Measurements from ENCODE around the gene CRTC1. TPM values are rescaled to one million over a fixed set of nuclear protein-coding genes. Genes with fewer than 3 reads are reported as not detected.

Gene CRTC1
- total RNA-seq, 1 experiment from 2014 or later, result 19.0 TPM

- Histone ChIP-seq H3K4me1 (ENCODE audit: insufficient read depth, low read length) (no peaks in the 10 kb centered on the region), H3K23ac (ENCODE audit: insufficient read length, low read depth, low read length) (no peak overlapping the region), H2BK5ac (ENCODE audit: insufficient read length, low read length) (no peak overlapping the region), H3K79me1 (ENCODE audit: insufficient read depth, low read depth, low read length, poor library complexity, severe bottlenecking) (no peaks in the 10 kb centered on the region), H3K27me3 (ENCODE audit: insufficient read depth, low read length) (no peaks in the 10 kb centered on the region), H3K14ac (ENCODE audit: insufficient read depth, low read length) (no peak overlapping the region), H2AFZ (ENCODE audit: low read length) (no peak overlapping the region), H3K27ac (ENCODE audit: insufficient read length, low read depth, low read length) (no peak overlapping the region), H3K56ac (ENCODE audit: insufficient read length, low read depth, low read length) (no peak overlapping the region), H4K5ac (ENCODE audit: insufficient read length, low read depth, low read length) (no peak overlapping the region), H2BK12ac (ENCODE audit: insufficient read length, low read depth, low read length) (no peak overlapping the region), H2BK15ac (ENCODE audit: low read depth, low read length) (no peak overlapping the region), H3T11ph (ENCODE audit: low read length) (no peak overlapping the region), H4K91ac (ENCODE audit: insufficient read length, low read depth, low read length) (no peak overlapping the region), H3K18ac (ENCODE audit: insufficient read length, low read depth, low read length) (no peak overlapping the region), H3K4me2 (ENCODE audit: insufficient read depth, insufficient read length, low read length) (no peak overlapping the region), H3K79me2 (ENCODE audit: insufficient read depth, low read length) (no peaks in the 10 kb centered on the region), H2BK20ac (ENCODE audit: low read depth, low read length, poor library complexity, severe bottlenecking) (no peak overlapping the region), H4K8ac (replicated peaks; ENCODE audit: insufficient read length, low read depth, low read length) (no peak overlapping the region), H3K9me3 (ENCODE audit: control insufficient read depth, low read depth, low read length) (no peaks in the 10 kb centered on the region), H3K23me2 (ENCODE audit: insufficient read length, low read depth, low read length, poor library complexity, severe bottlenecking) (no peaks in the 10 kb centered on the region), H2AK5ac (ENCODE audit: insufficient read length, low read length) (no peak overlapping the region), H4K20me1 (ENCODE audit: control insufficient read depth, insufficient read depth, insufficient read length) (no peaks in the 10 kb centered on the region), H3K9ac (ENCODE audit: extremely low read depth, insufficient read length, low read length) (no peak overlapping the region), H2BK120ac (ENCODE audit: low read depth, low read length, poor library complexity, severe bottlenecking) (no peak overlapping the region), H3K4ac (ENCODE audit: low read depth, low read length) (no peak overlapping the region)
- peak overlapping the region in 1 of 3 experiments; percentile 5; a peak in 1 of 7 replicates for H3K27ac Mint-ChIP-seq
- peaks cover 3 to 29% (median 11%) of the 10 kb centered on the region in 3 experiments; a peak in 6 of 7 replicates for H3K36me3 Mint-ChIP-seq (ENCODE audit: insufficient read depth in 1 of 3, low read depth in 3 of 3)
- no peak for DNase-seq
- no peaks in the 10 kb centered on the region for H3K9me3 Mint-ChIP-seq
- no peak for TF ChIP-seq CTCF (conservative IDR thresholded peaks at IDR 0.05)
- H3K4me1 Mint-ChIP-seq, result peaks cover 8 to 21% of the 10 kb centered on the region in 2 experiments
- H3K4me3 Mint-ChIP-seq, result no peak overlapping the region
- H3K27me3 Mint-ChIP-seq (ENCODE audit: low read depth), result no peaks in the 10 kb centered on the region
- WGBS (ENCODE audit: extremely low coverage, insufficient read length, low lambda C conversion rate), result no CpG with 5 or more reads among the region's 19 CpGs
Measured at GRCh38 chr19:18750295-18750970, 67.0 kb downstream of the CRTC1 start.

All from H9 (cell line).